Thoracic aorta (tissue), 2 donors: Measurements from ENCODE around the gene ITGA4. TPM values are rescaled to one million over a fixed set of nuclear protein-coding genes. Genes with fewer than 3 reads are reported as not detected.

Experiments used
- ATAC-seq: fragments of 150-250 bp; one replicate; pipeline ENCODE4 v1.8.0; 2017; ENCODE audit warnings: low read depth; ENCODE audit not compliant: insufficient number of reproducible peaks, low FRiP score
- DNase-seq: peaks from one replicate; pipeline ENCODE4 v3.0.0-alpha.2; 2020; ENCODE audit warnings: low spot score
- H3K27ac ChIP-seq, 2 donors: fragments of 200-600 bp; sonication (generic); 1 replicate in 1 of 2; 2 replicates in 1 of 2; pipeline ENCODE4 v1.5.1; 2016; ENCODE audit warnings: mild to moderate bottlenecking in 2 of 2, moderate library complexity in 2 of 2
- H3K27me3 ChIP-seq: fragments of 200-600 bp; sonication (generic); replicated peaks from 2 replicates; pipeline ENCODE4 v1.6.0; 2016; ENCODE audit warnings: mild to moderate bottlenecking; ENCODE audit not compliant: insufficient read depth
- H3K36me3 ChIP-seq: fragments of 200-600 bp; sonication (generic); one replicate; pipeline ENCODE4 v1.5.1; 2016
- H3K4me1 ChIP-seq, 2 donors: fragments of 200-600 bp; sonication (generic); 1 replicate in 1 of 2; 2 replicates in 1 of 2; pipeline versions ENCODE4 v1.5.1 to v1.6.0; 2016; ENCODE audit warnings: low read depth in 2 of 2, mild to moderate bottlenecking in 1 of 2; ENCODE audit not compliant: control insufficient read depth in 1 of 2
- H3K4me3 ChIP-seq: fragments of 200-600 bp; sonication (generic); 2 replicates; pipeline ENCODE4 v1.5.1; 2016; ENCODE audit warnings: mild to moderate bottlenecking
- H3K9me3 ChIP-seq: fragments of 200-600 bp; sonication (generic); 2 replicates; pipeline ENCODE4 v1.5.1; 2016
- total RNA-seq, 2 donors: library from RNA; depleted of rRNA; stranded (reverse); fragments of >200 nt; gene quantifications; one replicate each; pipeline versions ENCODE4 v1.1.0 to v1.2.3, GENCODE V29; 2016
- TF ChIP-seq, protein P1 (sequence below): fragments of 200-600 bp; sonication (generic); IDR thresholded peaks from one replicate; pipeline ENCODE4 v1.5.1; 2019; ENCODE audit warnings: antibody characterized with exemption

Gene ITGA4
- total RNA-seq, 2 donors from 2014 or later, result 21.9 to 40.3 TPM

- TF ChIP-seq, protein P1, sequence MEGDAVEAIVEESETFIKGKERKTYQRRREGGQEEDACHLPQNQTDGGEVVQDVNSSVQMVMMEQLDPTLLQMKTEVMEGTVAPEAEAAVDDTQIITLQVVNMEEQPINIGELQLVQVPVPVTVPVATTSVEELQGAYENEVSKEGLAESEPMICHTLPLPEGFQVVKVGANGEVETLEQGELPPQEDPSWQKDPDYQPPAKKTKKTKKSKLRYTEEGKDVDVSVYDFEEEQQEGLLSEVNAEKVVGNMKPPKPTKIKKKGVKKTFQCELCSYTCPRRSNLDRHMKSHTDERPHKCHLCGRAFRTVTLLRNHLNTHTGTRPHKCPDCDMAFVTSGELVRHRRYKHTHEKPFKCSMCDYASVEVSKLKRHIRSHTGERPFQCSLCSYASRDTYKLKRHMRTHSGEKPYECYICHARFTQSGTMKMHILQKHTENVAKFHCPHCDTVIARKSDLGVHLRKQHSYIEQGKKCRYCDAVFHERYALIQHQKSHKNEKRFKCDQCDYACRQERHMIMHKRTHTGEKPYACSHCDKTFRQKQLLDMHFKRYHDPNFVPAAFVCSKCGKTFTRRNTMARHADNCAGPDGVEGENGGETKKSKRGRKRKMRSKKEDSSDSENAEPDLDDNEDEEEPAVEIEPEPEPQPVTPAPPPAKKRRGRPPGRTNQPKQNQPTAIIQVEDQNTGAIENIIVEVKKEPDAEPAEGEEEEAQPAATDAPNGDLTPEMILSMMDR, result no peak
- DNase-seq, result no peak
- Histone ChIP-seq H3K4me1 (peaks cover 4 to 16% of the 10 kb centered on the region in 2 donors), H3K9me3 (no peaks in the 10 kb centered on the region), H3K4me3 (peak overlapping the region; percentile 73), H3K36me3 (no peaks in the 10 kb centered on the region), H3K27me3 (no peaks in the 10 kb centered on the region), H3K27ac (peak overlapping the region; percentile 27 to 43)
- no peak for ATAC-seq
These were observed 697 bp downstream of the ITGA4 start for GRCh38 chr2:181457741-181458425.

GRCh38 chr2:181458871-181459270 is 1.7 kb downstream of the ITGA4 start:
- DNase-seq (no peak), ATAC-seq (no peak)
- Histone ChIP-seq H3K9me3 (no peaks in the 10 kb centered on the region), H3K27ac (no peak overlapping the region), H3K4me1 (peaks cover 4 to 16% of the 10 kb centered on the region in 2 donors), H3K4me3 (peak overlapping the region; percentile 73), H3K36me3 (no peaks in the 10 kb centered on the region), H3K27me3 (no peaks in the 10 kb centered on the region)
- TF ChIP-seq, protein P1, result no peak

GRCh38 chr2:181459621-181460021 is 2.4 kb downstream of the ITGA4 start:
- ATAC-seq (no peak), DNase-seq (no peak)
- H3K4me3 ChIP-seq, result peak overlapping the region; percentile 73
- H3K27ac ChIP-seq, result no peak overlapping the region
- TF ChIP-seq, protein P1, result no peak
- H3K27me3 ChIP-seq, result no peaks in the 10 kb centered on the region
- H3K36me3 ChIP-seq, result no peaks in the 10 kb centered on the region
- H3K4me1 ChIP-seq, result peaks cover 4 to 16% of the 10 kb centered on the region in 2 donors
- H3K9me3 ChIP-seq, result no peaks in the 10 kb centered on the region

DNA sequence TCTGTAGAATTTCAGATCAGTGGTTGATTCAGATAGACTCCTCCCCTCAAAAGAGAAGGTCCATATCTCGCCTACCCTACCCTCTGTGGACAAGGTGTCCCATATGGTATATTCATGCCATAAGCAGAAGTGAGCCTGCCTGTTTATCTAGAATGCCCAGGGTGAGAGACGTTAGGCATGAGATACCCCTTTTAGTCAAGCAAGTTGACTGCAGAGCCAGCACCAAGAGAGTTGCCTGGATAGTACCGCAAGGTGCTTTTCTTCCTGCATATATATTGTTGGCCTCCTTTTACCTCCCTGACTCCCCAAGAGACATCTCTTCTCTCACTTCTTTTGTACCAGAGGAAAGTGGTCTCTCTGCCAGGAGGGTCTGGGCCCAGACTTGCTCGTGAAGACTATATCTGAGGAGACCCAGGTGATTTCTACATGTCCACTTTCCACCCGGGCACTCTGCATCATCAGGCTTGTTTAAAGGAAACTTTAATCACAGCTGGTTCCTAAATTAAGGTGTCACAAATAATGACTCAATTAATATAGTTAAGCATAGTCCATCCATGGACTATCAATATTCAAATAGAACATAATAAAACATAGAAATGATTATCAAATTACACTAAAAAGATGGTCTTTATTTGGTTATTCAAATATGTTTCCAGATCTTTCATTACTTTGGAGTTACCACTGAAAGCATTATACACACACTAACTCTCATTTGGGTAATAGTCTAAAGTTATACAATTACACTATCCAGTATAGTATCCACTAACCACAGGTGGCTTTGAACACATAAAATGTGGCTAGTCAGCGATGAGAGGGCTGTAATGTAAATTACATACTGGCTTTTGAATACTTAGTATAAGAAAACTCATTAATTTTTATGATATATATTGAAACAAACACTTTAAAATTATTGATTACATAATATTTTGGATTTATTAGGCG is 4.1 kb downstream of the ITGA4 start:
- Histone ChIP-seq H3K4me3 (peak overlapping the region; percentile 1), H3K27me3 (no peaks in the 10 kb centered on the region), H3K36me3 (no peaks in the 10 kb centered on the region), H3K27ac (no peak overlapping the region), H3K4me1 (peaks cover 4 to 15% of the 10 kb centered on the region in 2 donors), H3K9me3 (no peaks in the 10 kb centered on the region)
- DNase-seq, result no peak
- TF ChIP-seq, protein P1, result no peak
- ATAC-seq, result no peak

GRCh38 chr2:181462033-181462432 is 4.8 kb downstream of the ITGA4 start:
- H3K9me3 ChIP-seq, result no peaks in the 10 kb centered on the region
- peaks cover 4 to 8% of the 10 kb centered on the region in 2 donors for H3K4me1 ChIP-seq
- DNase-seq (no peak), ATAC-seq (no peak)
- TF ChIP-seq, protein P1, result no peak
- no peak overlapping the region for H3K27ac ChIP-seq
- no peaks in the 10 kb centered on the region for H3K36me3 ChIP-seq
- H3K27me3 ChIP-seq, result no peaks in the 10 kb centered on the region
- no peak overlapping the region for H3K4me3 ChIP-seq
